CD4-positive, alpha-beta T cell treated with Interleukin-6 at 100 ng/mL for 8 hours (primary cell): Measurements from ENCODE around the gene SPTAN1.
"Not testable (repeated sequence)": the region's sequence is repeated elsewhere in the genome, so short reads cannot be mapped to it uniquely, and the experiment has no call there.

Experiments
- DNase-seq: peaks from one replicate; pipeline ENCODE4 v3.0.0-alpha.2; 2020; ENCODE audit warnings: mixed read lengths, low spot score

The SPTAN1 gene

DNA sequence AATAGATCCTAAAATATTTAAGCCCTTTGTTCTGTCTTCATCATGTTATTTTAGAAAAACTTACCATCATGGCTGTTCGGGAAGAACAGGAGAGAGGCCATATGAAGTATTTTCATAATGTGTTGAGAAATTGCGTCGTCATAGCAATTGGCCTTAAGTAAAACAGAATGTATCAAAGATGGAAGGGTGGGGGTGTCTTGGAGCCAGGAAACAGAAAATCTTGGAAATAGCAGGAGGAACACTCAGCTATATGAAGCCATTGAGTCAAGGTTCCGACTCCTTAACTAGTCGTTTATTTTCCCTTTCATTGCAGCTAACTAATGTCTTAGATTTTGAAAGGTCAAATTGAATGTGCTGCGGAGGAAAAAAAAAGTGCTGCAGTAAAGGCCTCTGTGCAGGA lies 1.3 kb downstream of the SPTAN1 start:
- DNase-seq, result no peak

DNA sequence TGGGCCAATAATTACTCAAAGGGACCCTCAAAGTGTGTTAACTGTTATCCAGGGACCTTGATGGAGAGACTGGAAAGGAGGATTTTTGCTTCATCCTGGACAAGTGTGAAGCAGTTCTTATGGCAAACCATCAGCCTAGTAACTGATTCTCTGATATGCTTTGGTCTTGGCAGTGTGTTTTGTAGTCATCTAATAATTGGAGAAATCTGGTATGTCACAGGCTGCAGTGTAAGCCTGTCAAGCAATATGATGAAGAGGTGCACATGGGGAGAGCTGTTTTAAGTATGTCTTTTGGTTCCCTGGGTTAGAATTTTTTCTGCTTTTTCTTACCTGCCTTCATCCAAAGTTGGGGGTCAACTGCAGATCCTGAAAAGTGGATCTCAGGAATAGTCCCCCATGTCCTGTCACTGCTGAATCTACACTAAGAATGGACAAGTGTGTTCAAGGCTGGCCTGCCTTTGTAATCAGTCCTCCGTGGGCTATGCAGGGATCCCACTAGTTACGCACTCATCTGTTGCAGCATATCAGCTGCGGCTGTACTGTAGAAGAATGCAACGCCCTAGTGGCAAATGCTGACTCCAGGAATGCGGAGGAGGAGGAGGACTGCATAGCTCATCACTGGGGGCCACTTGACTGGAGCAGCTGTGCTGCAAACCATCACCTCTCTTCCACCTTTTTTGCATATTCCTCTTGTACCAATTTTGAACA lies 1.9 kb downstream of the SPTAN1 start:
- no peak for DNase-seq

DNA sequence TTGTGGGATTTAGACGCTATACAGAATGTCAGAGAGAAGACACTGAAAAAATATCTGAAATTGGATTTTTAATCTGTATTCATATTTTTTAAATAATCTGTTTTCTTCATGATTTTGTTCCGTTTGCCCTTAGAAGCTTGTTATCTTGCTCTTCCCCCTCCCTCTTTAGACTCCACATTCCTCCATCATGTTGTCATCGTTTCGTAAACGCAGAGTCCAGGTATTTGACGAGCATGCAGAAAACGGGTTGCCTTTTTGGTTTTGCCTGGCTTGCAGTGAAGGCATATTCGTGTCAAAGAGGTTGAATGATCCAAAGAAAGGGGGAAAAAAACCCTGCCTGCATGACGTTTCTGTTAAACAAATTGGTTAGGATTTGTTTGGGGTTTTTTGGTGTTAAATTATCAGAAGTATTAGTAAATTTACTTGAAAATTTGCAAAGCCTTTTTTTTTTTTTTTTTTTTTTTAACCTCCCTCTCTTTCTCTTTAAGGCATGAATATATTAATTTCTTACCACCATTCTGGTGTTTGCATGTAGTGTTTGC lies 2.9 kb downstream of the SPTAN1 start:
- no peak for DNase-seq

DNA sequence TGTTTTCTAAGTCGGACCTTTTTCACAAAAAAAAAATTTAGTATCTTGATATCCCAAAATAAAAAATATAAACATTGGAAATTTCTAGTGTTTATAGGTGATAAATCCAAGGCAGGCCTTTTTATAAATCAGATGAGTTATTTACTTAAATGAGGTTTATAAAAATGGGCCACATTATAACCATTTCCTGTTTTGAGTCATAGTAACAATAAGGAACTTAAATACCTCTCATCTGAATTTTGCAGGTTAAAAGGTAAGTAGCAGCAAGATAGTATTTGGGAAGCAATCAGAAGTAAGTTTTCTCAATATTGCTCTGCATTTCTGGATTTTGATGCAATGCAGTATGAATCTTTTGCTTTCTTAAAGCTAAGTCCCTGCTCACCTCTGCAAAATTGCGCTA lies 3.9 kb downstream of the SPTAN1 start:
- no peak for DNase-seq

DNA sequence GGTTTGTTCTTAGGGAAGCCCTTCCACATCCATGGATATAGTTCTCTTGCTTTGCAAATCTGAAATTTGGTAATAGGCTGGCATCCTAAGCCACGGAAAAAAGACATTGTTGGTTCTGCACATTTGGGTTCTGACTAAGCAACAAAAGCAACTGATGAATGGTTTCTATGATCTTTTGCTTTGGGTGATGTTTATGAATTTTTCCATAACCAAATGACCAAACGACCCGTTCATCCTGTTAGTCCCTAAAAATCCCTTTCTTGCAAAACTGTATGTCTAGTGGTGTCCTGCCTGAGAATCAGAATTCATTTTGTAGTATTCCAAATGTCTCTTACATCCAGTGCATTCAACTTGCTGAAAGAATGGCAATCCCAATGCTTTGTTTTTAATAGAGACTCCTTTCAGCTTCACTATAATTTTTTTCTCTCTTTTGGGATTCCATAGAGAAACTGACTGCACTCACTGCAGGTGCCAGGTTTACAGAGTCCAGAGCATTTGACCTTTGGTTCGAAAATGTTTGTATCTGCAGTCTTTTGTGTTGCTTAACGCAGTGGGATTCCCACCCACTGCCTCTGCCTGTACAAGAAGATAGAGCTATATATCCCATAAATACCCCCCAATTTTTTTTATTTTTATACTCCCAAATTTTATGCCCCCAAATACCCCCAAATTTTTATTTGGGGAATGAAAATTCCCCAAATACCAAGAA lies 4.7 kb downstream of the SPTAN1 start:
- DNase-seq, result no peak

DNA sequence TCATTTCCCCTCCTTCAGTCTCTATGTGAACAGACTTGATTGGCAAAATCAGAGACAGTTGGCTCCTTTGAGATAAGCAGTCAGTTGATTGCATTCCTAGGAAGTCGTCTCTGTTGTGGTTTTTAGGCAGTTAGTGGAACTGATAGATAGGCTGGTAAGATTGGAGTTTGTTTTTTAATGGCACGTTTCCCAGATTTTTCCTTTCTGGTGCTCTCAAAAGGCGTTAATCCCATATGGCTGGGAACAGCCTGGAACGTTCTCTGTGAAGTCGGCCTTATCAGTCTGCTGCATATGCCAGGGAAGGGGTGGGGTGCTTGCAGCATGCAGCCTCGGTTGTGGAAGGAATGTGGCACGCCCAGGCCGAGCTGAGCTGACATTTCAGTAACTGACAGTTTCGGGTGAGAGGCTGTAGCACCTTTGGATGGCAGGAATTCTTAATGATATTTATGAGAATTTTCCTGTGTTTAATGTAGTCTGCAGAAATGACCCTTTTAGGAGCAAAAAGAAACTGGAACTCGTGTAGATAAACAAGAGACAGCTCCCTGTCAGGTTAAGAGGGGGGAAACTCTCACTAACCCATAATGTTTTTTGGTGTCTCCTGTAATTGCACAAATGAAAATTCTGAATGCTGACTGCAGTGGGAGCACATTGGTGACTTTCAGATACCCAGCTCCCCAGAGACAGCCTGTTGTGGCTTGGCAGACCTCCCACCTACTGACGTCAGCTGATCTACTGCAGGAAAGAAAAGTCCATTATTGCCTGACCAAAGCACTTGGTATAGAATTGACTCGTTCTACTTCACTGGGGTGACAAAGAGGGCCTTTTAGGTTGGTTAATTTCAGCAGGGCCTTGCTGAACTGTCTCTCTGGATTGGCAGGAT lies 6.3 kb downstream of the SPTAN1 start:
- peak; percentile 23 for DNase-seq

DNA sequence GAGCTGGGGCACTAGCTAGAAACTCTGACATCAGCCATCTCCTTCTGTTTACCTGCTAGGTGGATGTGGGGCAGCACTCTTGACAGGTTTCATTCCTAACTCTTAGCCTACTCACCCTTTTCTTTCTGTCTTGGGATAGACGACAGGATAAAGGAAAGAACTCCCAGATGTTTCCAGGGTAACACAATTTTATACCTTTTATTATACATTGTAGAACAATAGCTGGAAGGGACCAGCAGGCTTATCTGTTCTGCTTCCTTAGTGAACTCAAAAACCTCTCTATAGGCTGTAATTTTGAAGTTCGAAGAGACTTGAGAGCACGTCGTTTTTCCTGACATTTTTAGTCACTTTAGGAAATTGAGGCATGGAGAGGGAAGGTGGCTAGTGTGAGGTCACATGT lies 13.2 kb downstream of the SPTAN1 start:
- DNase-seq, result no peak

DNA sequence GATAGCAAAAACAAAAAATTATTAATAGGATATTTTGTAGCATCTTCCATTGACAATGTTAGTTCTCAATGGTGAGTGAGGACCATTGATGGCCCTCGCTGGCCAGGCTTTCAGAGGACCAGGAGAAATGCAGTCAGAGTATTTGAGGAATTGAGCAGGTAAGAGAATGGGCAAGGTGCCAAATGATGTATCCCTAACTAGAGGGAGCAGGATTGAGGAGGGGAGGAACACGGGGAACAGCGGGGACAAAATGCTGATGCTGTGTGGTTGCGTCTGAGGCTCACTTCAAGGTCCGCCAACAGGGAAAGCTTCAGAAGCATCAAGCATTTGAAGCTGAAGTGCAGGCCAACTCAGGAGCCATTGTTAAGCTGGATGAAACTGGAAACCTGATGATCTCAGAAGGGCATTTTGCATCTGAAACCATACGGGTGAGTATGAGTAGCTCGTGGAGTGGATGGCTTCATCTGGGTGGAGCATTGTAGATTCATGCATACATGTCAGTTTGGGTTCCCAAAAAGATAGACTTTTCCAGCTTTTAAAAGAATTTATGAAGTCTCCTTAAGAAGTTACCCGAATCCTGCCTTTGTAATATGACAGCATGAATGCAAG lies 16.2 kb downstream of the SPTAN1 start:
- no peak for DNase-seq

DNA sequence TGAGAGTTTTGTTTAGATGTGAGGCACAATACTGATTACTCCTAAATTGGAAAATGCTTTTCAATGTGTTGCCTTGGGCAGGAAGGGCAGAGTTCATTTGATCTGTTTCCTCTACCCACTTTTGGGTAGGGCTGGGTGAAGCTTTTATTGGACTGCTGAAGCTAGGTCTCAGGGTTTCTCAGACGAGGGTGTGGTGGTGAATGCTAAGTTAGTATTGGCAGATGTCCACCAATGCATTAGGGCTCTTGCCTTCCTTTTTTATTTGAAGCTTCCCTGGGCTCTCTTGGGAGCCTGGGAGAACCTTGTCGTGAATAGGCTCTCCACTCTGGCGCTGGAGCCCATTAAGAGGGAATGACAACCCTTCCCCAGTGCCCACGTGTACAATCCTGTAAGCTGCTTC lies 23.1 kb downstream of the SPTAN1 start:
- DNase-seq, result no peak

DNA sequence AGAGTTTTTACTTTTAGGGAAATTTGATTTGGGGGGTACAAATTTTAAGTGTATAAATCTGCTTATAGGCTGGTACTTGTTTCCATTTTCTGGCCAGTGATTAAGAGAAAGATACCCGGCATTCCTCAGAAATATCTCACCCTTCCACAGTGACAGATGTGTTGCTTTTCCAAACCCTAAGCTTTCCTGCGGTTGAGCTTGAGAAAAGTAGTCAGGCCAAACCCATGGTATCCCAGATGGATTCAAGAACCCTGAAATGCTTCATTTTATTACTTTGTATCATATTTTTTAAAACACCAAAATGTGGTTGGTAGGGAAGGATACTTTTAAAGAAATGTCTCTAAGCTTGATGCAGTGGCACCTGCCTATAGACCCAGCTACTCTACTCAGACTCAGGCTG lies 23.5 kb downstream of the SPTAN1 start:
- DNase-seq, result no peak

DNA sequence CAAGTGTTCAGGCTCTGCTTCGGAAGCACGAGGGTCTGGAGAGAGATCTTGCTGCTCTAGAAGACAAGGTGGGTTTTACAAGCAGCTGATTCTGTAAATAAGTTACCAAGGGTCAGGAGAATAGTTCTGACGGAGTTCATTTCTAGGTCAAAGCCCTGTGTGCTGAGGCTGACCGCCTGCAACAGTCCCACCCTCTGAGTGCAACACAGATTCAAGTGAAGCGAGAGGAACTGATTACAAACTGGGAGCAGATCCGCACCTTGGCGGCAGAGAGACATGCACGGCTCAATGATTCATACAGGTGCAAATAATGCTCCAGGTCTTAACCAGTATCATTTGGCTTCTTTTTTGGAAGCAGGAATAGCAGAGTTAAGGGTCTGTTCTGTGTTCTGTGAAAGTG lies 24.8 kb downstream of the SPTAN1 start:
- no peak for DNase-seq

DNA sequence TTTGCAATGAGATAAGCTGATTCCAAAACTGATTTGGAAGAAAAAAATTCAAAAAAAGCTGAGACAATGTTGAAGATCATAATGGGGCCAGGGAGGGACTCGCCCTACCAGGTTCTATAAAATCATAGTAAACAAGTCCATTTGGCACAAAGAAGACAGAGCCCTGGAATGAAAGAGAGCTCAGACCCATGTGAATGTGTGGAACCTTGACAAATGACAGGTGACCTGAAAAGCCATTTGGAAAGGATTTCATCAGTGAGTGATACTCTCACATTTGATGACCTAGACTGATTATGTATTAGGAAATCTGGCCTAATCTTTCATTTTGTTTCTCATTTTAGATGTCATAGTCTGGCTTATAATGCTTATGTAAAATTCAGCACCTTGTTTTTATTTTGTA lies 26.8 kb downstream of the SPTAN1 start:
- DNase-seq, result no peak

DNA sequence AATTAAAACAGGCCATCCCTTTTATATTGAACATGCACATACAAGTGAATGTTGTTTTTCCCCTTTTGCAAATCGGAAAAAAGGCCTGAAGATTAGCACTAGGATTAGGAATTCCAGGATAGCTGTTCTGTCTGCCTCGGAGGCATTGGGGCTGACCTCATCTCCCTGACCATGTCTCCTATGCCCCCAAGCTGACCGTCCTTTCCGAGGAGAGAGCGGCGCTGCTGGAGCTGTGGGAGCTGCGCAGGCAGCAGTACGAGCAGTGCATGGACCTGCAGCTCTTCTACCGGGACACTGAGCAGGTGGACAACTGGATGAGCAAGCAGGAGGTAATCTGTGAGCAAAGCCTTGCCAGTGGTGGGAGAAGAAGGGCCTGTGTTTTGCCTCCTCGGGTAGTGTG lies 28.3 kb downstream of the SPTAN1 start:
- no peak for DNase-seq

DNA sequence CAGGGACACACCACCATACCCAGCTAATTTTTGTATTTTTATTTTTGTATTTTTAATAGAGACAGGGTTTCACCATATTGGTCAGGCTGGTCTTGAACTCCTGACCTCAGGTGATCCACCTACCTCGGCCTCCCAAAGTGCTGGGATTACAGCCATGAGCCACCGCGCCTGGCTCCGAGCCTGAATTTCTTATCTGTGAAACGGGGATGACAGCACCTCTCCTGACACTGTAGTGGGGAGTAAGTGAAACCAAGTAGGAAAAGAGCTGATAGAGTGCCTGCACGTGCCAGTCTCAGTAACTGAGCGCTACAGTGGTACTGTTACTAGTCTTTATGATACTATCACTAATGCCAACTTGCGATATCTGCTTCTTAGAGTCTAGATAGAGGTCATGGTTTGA lies 32.8 kb downstream of the SPTAN1 start:
- DNase-seq, result not testable (repeated sequence)

DNA sequence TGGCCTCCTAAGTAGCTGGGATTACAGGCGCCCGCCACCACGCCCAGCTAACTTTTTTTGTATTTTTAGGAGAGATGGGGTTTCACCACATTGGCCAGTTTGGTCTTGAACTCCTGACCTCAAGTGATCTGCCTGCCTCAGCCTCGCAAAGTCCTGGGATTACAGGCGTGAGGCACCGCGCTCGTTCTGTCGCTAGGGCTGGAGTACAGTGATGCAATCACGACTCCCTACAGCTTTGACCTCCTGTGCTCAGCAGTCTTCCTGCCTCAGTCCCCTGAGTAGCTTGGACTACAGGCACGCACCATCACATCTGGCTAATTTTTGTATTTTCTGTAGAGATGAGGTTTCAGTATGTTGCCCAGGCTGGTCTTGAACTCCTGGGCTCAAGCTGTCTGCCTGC lies 34.5 kb downstream of the SPTAN1 start:
- not testable (repeated sequence) for DNase-seq

DNA sequence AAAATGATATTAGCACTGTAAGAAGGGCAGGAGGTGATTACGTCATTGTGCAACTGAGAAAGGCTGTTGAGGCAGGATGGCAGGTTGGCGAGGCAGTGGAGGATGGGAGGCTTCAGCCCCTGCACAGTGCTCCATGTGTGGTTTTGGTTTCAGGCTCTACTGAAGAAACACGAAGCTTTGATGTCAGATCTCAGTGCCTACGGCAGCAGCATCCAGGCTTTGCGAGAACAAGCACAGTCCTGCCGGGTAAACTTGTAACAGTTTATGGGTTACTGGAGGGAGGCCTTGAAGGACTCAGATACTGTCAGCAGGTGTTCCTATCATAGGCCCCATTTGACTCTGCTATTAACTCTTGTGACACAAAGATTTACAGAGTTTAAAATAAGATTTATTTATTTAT lies 35.1 kb downstream of the SPTAN1 start:
- DNase-seq, result peak; percentile 62

DNA sequence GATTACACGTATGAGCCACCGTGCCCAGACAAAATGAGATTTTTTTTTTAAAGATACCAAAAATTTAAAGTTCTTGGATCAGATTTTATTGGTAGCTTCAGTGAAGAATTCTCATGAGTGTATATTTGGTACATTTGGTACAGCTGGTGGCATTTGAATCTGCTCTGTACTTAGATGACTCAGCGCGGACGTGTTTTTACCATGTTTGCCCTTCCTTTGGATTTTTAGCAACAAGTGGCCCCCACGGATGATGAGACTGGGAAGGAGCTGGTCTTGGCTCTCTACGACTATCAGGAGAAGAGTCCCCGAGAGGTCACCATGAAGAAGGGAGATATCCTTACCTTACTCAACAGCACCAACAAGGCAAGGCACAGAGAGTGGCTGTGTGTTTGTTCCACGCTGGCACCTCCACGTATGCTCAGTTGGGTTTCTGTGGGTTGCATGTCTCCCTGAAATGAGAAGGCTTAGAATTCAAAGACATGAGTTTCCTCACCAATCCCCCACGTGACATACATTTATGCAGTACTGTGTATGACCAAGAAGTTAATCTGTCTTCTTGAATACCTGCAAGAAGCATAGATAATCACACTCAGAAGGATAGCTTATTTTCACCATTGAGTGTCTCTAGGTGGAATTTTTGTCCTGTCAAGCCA lies 36.3 kb downstream of the SPTAN1 start:
- DNase-seq, result no peak

DNA sequence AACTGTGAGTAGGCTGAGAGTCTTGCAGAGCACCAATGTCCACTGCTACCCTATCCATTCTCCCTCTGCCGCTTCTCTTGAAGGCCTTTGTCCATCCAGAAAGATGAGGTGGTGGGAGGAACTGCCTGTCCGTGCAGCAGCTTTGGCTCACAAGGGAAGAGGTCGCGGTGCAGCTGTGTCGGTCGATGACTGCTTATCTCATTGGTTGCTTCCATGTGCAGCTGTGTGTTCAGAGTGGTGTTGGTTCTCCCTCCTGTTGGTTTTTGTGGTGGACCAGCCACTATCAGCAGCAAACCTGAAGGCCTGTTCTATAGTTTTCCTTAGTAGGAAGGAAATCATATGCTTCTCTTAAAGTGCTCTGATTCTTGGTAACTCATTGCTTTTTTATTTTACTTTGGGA lies 40.7 kb downstream of the SPTAN1 start:
- no peak for DNase-seq

DNA sequence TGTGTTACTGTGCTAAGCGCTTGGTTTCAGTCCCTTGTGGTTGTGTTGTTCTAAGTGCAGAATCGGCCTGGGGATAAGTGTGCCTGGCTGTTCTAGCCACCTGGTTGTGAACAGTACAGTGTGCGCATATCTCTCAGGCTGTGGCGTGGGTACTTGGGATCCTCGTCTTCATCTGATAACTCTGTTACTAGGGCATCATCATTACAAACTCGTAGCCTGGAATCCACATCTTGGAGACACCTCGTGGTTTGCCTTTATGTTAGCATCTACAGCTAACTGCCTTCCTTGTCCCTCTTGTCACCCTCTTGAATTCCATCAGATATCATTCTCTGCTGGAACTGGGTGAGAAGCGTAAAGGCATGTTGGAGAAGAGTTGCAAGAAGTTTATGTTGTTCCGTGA lies 41.5 kb downstream of the SPTAN1 start:
- no peak for DNase-seq

DNA sequence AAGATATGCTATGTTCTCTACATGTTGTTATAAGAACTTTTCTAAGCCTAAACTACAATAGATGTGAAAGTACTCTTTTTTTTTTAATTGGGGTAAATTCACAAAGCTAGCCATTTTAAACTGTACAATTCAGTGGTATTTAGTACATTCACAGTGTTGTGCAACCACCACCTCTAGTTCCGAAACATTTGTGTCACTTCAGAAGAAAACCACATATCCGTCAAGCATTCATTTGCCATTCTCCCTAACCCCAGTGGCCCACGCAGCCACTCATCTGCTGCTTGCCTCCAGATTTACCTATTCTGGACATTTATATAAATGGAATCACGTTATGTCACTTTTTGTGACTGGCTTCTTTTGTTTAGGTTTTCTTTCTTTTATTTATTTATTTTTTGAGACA lies 43.1 kb downstream of the SPTAN1 start:
- DNase-seq, result no peak

DNA sequence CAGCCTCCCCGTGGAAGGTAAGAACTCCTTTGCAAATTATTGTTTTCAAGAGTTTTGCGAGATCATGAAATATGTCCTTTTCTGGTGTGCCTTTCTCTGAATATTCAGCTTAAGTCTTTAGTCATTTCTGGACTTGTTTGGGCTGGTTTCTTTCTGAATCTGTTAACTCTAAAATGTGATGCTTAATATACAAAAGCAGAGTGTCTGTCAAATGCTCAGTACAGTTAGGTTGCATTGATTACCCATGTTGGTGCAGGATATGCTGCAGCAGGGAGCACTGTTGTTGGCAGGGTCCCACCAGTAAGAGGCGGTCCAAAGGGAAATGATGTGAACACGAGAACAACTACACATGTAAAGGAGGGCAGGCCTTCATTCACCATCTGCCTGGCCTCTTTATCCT lies 47.7 kb downstream of the SPTAN1 start:
- DNase-seq, result no peak

DNA sequence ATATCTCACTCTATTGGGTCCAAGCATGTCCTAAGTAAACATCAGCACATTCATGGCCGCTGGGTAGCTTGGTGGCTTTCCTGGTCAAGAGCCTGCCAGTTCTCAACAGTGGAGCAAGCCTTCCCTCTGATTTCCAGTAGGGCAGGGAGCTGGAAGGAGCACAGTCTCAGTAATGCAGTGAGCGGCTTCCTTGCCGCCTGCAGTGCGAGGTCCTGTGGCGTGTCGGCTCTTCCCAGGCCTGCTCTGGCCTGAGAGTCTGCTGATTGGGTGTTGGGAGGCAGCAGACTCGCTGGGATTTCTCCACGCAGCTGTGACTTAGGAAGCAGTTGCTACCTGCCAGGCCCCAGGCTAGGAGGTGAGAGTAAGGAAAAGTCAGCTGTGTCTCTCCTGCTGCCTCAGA lies 51.3 kb downstream of the SPTAN1 start:
- DNase-seq, result no peak
